Stimulated activated CD4-positive, alpha-beta T cell treated with anti-CD3 and anti-CD28 coated beads, Interleukin-4, amount 100 ng/mL, for 4 hours (primary cell): Measurements from ENCODE around the gene LMO3.

ENCODE experiments used
- DNase-seq, 2 experiments: peaks; one replicate each; pipeline ENCODE4 v3.0.0-alpha.2; 2020

The LMO3 gene

GRCh38 chr12:16599081-16599480 lies 6.9 kb downstream of the LMO3 start:
- DNase-seq = no peak

GRCh38 chr12:16594797-16595196 lies 11.2 kb downstream of the LMO3 start:
- no peak for DNase-seq

GRCh38 chr12:16593546-16593945 lies 12.4 kb downstream of the LMO3 start:
- DNase-seq = no peak

- no peak for DNase-seq
These were observed 15.3 kb downstream of the LMO3 start for GRCh38 chr12:16590645-16591044.

GRCh38 chr12:16588812-16589211 lies 17.1 kb downstream of the LMO3 start:
- DNase-seq = no peak

GRCh38 chr12:16587514-16587913 lies 18.4 kb downstream of the LMO3 start:
- DNase-seq = no peak

- no peak for DNase-seq
These were observed 18.9 kb downstream of the LMO3 start for GRCh38 chr12:16587110-16587453.

GRCh38 chr12:16586350-16587109 lies 19.4 kb downstream of the LMO3 start:
- no peak for DNase-seq

- DNase-seq = no peak
These were observed 20.2 kb downstream of the LMO3 start for GRCh38 chr12:16585781-16586180.

GRCh38 chr12:16583969-16584745 lies 21.8 kb downstream of the LMO3 start:
- DNase-seq = no peak

- no peak for DNase-seq
These were observed 24.5 kb downstream of the LMO3 start for GRCh38 chr12:16581416-16581815.

GRCh38 chr12:16579041-16579440 lies 26.9 kb downstream of the LMO3 start:
- no peak for DNase-seq

GRCh38 chr12:16573398-16574077 lies 32.4 kb downstream of the LMO3 start:
- DNase-seq = no peak

- no peak for DNase-seq
These were observed 37.1 kb downstream of the LMO3 start for GRCh38 chr12:16568873-16569272.

GRCh38 chr12:16564675-16565074 lies 41.3 kb downstream of the LMO3 start:
- DNase-seq = no peak

- no peak for DNase-seq
These were observed 42.5 kb downstream of the LMO3 start for GRCh38 chr12:16563504-16563903.

- DNase-seq = no peak
These were observed 43.0 kb downstream of the LMO3 start for GRCh38 chr12:16562921-16563320.

GRCh38 chr12:16562435-16562834 lies 43.5 kb downstream of the LMO3 start:
- DNase-seq = no peak

GRCh38 chr12:16560273-16560672 lies 45.7 kb downstream of the LMO3 start:
- no peak for DNase-seq

- DNase-seq = no peak
These were observed 50.3 kb downstream of the LMO3 start for GRCh38 chr12:16555630-16556029.

- no peak for DNase-seq
These were observed 52.5 kb downstream of the LMO3 start for GRCh38 chr12:16553457-16553856.

- no peak for DNase-seq
These were observed 53.7 kb downstream of the LMO3 start for GRCh38 chr12:16552301-16552700.

GRCh38 chr12:16545836-16546235 lies 60.1 kb downstream of the LMO3 start:
- no peak for DNase-seq

GRCh38 chr12:16542586-16542985 lies 63.4 kb downstream of the LMO3 start:
- no peak for DNase-seq
